BJ (cell line): ENCODE data around the gene ZNF157. TPM values are rescaled to one million over a fixed set of nuclear protein-coding genes. Genes with fewer than 3 reads are reported as not detected.

Experiments used
- CTCF ChIA-PET: fragments of 350-600 bp; formaldehyde crosslinking; extraction: SDS; loops from one replicate; lab custom pipeline; 2021; ENCODE audit warnings: antibody characterized with exemption, inconsistent platforms; lab: Yijun Ruan, JAX
- POLR2A ChIA-PET: fragments of 300-600 bp; sonication (Branson Sonifier 250); formaldehyde crosslinking; extraction: SDS; loops from one replicate; lab custom pipeline; 2021; ENCODE audit warnings: antibody characterized with exemption; lab: Charles Lee
- DNase-seq: peaks from one replicate; pipeline ENCODE4 v3.0.0-alpha.2; 2011; ENCODE audit warnings: low read depth
- H3K27me3 ChIP-seq: 2 replicates; pipeline ENCODE4 v1.6.0; 2011; ENCODE audit warnings: low read length; ENCODE audit not compliant: control insufficient read depth, insufficient read depth
- H3K36me3 ChIP-seq: 2 replicates; pipeline ENCODE4 v1.5.1; 2011; ENCODE audit warnings: low read length; ENCODE audit not compliant: control insufficient read depth, insufficient read depth
- H3K4me3 ChIP-seq: 2 replicates; pipeline ENCODE4 v1.5.1; 2011; ENCODE audit warnings: low read depth, mild to moderate bottlenecking, control low read depth, low read length
- polyA plus RNA-seq: library from polyadenylated mRNA; depleted of rRNA; stranded (reverse); fragments of >200 nt; gene quantifications from 2 replicates; pipeline ENCODE4 v1.2.3, GENCODE V29; 2011; rRNA removed
- small RNA-seq: library from RNA; depleted of rRNA; stranded (forward); fragments of <200 nt; gene quantifications from one replicate; pipeline ENCODE3, GENCODE V24; 2012; ENCODE audit warnings: low replicate concordance, low read depth; ENCODE audit not compliant: insufficient read length
- TF ChIP-seq, protein P1 (sequence below): IDR thresholded peaks from 2 replicates; pipeline ENCODE4 v1.5.1; 2011; ENCODE audit warnings: low read depth, mild to moderate bottlenecking, control low read depth, inconsistent platforms, low read length, moderate library complexity; ENCODE audit not compliant: insufficient read depth

Gene ZNF157
- polyA plus RNA-seq, 1 experiment: not detected

DNA sequence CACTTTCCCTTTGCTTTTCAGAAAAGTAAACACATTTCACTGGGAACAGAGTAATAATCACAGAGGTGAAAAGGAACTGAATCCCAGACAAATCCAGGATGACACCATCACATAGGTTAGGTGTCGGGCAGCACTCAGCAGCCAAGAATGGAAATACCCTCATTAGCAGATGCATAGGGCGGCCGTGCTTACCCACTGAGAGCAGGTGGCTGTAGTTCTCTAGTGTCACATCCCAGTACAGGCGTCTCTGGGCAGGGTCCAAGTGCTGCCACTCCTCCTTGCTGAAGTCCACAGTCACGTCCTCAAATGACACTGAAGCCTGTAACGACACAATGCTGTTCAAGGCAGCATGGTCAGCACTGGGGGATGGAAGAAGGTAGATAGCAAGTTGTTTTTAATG is 85.7 kb downstream of the ZNF157 start:
- no peak for DNase-seq
- H3K27me3 ChIP-seq: no peaks in the 10 kb centered on the region
- POLR2A ChIA-PET: no interaction called here
- CTCF ChIA-PET: no interaction called here
- H3K36me3 ChIP-seq: peaks cover 4% of the 10 kb centered on the region
- no peak overlapping the region for H3K4me3 ChIP-seq
- TF ChIP-seq, protein P1, sequence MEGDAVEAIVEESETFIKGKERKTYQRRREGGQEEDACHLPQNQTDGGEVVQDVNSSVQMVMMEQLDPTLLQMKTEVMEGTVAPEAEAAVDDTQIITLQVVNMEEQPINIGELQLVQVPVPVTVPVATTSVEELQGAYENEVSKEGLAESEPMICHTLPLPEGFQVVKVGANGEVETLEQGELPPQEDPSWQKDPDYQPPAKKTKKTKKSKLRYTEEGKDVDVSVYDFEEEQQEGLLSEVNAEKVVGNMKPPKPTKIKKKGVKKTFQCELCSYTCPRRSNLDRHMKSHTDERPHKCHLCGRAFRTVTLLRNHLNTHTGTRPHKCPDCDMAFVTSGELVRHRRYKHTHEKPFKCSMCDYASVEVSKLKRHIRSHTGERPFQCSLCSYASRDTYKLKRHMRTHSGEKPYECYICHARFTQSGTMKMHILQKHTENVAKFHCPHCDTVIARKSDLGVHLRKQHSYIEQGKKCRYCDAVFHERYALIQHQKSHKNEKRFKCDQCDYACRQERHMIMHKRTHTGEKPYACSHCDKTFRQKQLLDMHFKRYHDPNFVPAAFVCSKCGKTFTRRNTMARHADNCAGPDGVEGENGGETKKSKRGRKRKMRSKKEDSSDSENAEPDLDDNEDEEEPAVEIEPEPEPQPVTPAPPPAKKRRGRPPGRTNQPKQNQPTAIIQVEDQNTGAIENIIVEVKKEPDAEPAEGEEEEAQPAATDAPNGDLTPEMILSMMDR: no peak

DNA sequence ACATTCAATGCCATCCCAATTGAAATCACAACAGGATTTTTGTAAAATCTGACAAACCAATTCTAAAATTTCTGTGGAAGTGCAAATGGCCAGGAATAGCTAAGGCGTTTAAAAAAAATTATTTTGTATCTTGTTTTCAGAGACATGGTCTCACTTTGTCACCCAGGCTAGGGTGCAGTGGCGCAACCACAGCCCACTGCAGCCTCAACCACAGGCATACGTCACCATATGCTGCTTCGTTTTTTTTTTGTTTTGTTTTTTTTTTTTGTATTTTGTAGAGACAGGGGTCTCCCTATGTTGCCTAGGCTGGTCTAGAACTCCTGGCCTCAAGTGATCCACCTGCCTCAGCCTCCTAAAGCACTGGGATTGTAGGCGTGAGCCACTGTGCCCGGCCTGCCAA is 88.2 kb downstream of the ZNF157 start:
- DNase-seq: no peak
- ChIA-PET CTCF (no interaction called here), POLR2A (no interaction called here)
- H3K36me3 ChIP-seq: peaks cover 4% of the 10 kb centered on the region
- TF ChIP-seq, protein P1: no peak
- H3K27me3 ChIP-seq: no peaks in the 10 kb centered on the region
- H3K4me3 ChIP-seq: no peak overlapping the region

DNA sequence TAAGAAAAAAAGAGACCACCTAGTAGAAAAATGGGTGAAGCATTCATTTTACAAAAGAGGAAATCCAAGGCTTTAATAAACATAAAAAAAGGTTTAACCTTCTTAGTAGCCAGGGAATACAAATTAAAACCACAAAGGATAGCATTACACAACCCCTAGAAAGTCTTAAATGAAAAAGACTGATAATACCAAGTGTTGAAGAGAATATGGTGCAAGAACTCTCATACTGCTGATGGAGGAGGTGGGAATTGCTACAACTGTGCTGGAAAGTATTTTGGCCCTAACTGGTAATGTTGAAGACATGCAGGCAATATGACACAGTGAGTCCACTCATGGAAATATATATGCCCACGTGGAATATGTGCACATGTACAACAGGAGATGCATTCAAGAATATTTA is 90.2 kb downstream of the ZNF157 start:
- ChIA-PET CTCF (no interaction called here), POLR2A (no interaction called here)
- DNase-seq: no peak
- Histone ChIP-seq H3K4me3 (no peak overlapping the region), H3K27me3 (no peaks in the 10 kb centered on the region), H3K36me3 (peaks cover 3% of the 10 kb centered on the region)
- TF ChIP-seq, protein P1: no peak

Small RNAs within 50 kb of the gene (small RNA-seq; reads per million reads assigned to genes)
- gene SNORA11C: 0.63 reads per million

Other genes starting within 250 kb of the ZNF157 start
- gene NDUFB11, start 225.9 kb upstream of the ZNF157 start, polyA plus RNA-seq: 46.8 and 57.1 TPM in 2 replicates
- gene RBM10, start 225.4 kb upstream of the ZNF157 start, polyA plus RNA-seq: 16.9 and 30.9 TPM in 2 replicates
- gene UBA1, start 176.7 kb upstream of the ZNF157 start, polyA plus RNA-seq: 185 and 296 TPM in 2 replicates
- gene CDK16, start 151.9 kb upstream of the ZNF157 start, polyA plus RNA-seq: 109 and 167 TPM in 2 replicates
- 21.7 and 39.9 TPM in 2 replicates for gene USP11, start 137.6 kb upstream of the ZNF157 start, polyA plus RNA-seq
- gene ZNF41, start 112.6 kb downstream of the ZNF157 start, polyA plus RNA-seq: 4.8 and 6.5 TPM in 2 replicates
- 36.1 and 62.3 TPM in 2 replicates for gene ARAF, start 190.6 kb downstream of the ZNF157 start, polyA plus RNA-seq
- gene TIMP1, start 211.9 kb downstream of the ZNF157 start, polyA plus RNA-seq: 1,766 and 1,870 TPM in 2 replicates
- 0.23 and 0.48 TPM in 2 replicates for gene SYN1, start 249.3 kb downstream of the ZNF157 start, polyA plus RNA-seq